K562 treated with DMSO at 1 percent for 4 hours (cell line): ENCODE measurements around the gene ACTRT3. TPM values are rescaled to one million over a fixed set of nuclear protein-coding genes. Genes with fewer than 3 reads are reported as not detected.

Experiments used
- total RNA-seq: library from RNA; unstranded; fragments of 300-600 nt; gene quantifications from 2 replicates; pipeline ENCODE4 v1.2.3, GENCODE V29; 2022; ENCODE audit not compliant: insufficient read depth

ACTRT3 gene
- total RNA-seq, result not detected in 2 replicates

DNA sequence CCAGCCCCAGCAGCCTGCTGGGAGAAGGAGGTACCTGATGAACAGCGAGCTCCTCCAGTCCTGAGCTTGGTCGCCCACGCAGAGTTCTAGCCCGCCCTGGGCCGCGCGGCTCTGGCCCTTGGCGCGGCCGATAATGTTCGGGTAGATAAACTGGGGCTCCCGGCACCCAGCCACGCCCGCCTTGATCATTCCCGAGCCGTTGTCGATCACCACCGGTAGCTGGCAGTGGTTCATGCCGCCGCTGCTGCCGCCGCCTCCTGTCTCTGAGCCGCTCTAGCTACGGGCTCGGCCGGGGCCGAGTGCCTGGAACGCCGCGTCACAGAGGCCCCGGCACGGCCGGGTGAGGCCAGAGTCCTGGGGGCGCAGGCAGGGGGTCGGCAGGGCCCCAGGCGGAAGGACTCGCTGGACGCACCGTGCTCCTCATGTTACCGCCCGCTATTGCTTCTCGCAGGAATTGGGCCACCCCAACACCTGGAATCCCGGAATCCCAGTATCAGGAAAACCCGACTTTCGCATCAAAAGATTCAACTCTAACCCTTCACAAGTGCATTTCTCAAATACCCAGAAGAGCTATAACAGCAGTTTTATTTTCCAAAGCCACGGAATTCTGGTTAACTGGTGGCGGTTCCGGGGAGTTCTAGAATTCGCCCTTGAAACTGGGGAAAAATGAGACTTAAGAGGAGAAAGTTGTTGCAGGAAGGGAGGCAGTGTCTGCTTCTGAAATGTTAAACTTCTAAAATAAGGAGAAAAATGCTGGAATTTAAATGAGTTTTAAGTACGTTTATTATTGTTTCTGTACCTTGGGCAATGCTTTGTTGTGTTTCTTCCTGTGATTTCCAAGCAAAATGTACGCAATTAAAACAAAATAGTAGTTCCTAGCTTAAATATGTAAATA lies at the start of gene ACTRT3:
Gene ACTRT3, minus strand, starts transcription at position 275 of the 895 bp plus-strand sequence. Its CDS starts 41 bp downstream, at position 234.

DNA sequence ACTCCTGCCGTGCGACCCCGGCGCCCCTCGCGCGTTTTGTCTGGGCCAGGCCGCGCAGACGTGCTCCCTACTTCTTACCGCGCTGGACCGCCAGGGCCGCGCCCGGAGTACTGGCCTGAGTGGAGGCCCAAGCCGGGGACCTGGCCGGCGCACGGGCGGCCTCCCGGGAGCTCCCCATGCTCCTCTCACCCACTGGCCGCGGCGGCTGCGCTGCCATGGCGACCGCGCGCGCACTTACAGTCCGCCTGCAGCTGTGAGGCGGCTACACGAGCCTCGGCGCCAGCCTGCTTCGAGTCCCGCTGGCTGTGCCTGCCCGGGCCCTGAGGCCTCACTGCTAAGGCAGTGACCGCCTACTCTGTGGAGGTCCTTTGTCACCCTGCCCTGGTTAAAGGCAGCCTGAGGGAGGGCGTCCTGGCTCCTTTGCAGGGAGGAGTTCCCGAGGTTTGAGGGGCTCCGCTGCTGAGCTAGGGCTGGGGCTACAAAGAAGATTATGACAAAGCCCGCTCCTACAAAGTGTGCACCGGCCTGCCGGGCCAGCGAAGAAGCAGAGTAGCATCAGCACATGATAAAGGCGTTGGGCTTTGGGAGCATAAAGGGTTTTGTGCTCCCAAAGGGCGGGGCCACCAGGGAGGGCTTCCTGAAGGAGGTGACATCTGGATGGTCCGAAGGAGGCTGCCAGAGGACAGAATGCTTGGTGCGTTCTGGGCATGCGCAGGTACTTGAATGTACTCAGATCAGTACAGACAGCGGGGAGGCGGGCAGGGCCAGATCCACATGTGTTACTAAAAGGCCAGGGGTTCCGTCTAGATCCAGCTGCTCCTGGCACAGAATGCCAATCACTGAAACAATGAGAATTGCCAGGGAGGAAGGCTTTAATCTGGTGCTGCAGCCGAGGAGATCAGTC lies 43.2 kb upstream of the ACTRT3 start, which contains the start of the genes LRRC34 and LRRIQ4:
Gene LRRC34, minus strand, starts transcription at position 573 of the 904 bp plus-strand sequence. Its CDS starts 356 bp downstream, at position 217.
Gene LRRIQ4, plus strand, starts transcription at position 539 of the 904 bp plus-strand sequence. CDS start 9,052 bp downstream, outside the sequence.

DNA sequence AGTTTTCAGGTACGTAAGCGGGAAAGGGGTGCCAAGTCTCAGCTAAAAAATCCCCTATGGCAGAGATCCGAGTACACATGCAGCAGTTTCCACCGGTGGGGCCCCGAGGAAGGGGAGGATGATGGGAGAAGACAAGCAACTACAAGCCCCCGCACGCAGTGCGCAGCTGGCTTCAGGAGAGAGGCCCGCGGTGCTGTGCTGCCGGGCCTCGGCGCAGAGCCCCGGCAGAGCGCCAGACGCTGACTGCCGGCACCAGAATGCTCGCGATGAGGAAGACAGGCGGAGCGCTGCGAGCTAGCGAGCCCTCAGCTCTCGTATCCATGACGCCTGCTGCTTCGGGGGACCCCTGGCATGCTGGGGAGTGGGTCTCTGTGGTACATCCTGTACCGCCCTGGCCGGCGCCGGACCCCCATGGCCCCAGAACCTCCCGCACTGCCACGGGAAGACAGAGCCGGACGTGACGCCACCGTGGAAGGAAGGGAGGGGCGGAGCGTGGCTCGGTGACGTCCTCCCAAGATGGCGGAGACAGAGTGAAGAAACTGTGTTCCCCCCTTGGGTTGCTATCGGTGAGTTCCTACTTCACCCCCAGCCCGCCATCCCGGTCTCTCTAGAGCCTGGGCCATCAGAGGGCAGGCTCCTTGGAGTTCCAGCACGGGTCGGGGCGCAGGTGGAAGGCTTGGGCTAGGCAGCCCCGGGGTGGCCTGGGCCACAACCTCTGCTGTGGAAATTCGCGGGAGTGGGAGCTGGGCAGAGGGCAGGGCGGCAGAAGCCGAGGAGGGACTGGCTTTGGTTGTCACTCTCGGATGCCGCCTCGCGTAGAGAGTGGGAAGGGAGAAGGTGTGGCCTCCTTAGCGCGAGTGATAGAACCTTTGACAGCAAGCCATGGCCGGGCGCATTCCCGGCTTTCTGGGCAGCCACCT lies 3.8 kb upstream of the ACTRT3 start, which contains the start of gene MYNN:
Gene MYNN, plus strand, starts transcription at position 500 of the 920 bp plus-strand sequence. CDS start 900 bp downstream, outside the sequence.

DNA sequence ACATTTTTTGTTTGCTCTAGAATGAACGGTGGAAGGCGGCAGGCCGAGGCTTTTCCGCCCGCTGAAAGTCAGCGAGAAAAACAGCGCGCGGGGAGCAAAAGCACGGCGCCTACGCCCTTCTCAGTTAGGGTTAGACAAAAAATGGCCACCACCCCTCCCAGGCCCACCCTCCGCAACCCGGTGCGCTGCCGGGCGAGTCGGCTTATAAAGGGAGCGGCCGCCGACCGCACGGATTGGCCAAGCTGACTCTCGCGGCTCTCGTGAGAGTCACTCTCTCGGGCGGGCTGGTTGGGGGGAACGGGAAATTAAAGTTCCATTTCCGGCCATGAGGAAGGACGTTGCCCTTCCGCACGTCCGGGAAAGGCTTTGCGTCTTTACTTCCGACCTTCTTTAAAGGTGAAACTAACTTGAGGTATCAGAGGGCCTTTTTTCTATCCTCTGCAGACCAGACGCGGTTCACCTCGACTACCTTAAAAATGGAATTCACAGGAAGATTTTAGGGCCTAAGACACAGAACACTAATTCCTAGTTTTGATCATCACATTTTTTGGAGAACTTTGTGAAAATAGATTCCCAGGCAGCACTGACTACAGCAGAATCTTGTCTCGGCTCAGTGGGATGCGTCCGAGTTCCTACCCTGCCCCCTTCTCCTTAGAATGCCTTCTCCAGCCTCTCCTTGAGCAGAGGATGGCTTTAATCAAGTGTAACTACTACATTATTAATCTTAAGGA lies 4.3 kb downstream of the ACTRT3 start, which contains the start of gene TERC:
Gene TERC, minus strand, starts transcription at position 179 of the 731 bp plus-strand sequence.

Other genes starting within 250 kb of the ACTRT3 start
- gene MECOM, start 105.8 kb downstream of the ACTRT3 start, total RNA-seq, result 2.4 and 5.5 TPM in 2 replicates
- gene TERC, start 4.5 kb downstream of the ACTRT3 start, total RNA-seq, result not detected in 2 replicates
- 8.5 and 10.2 TPM in 2 replicates for gene MYNN, start 3.8 kb upstream of the ACTRT3 start, total RNA-seq
- not detected in 2 replicates for gene LRRIQ4, start 43.3 kb upstream of the ACTRT3 start, total RNA-seq
- not detected in 2 replicates for gene LRRC34, start 43.3 kb upstream of the ACTRT3 start, total RNA-seq
- gene LRRC31, start 100.4 kb upstream of the ACTRT3 start, total RNA-seq, result not detected in 2 replicates
- not detected in 2 replicates for gene SAMD7, start 142.0 kb upstream of the ACTRT3 start, total RNA-seq
- gene SEC62, start 197.2 kb upstream of the ACTRT3 start, total RNA-seq, result 36.3 and 39.7 TPM in 2 replicates